ENCODE measurements around the gene USP7. TPM values are rescaled to one million over a fixed set of nuclear protein-coding genes. Genes with fewer than 3 reads are reported as not detected.
"Not testable (repeated sequence)": the region's sequence is repeated elsewhere in the genome, so short reads cannot be mapped to it uniquely, and the experiment has no call there.

The USP7 gene
- total RNA-seq, 2 donors from 2014 or later = 161 to 180 TPM

- H3K36me3 Mint-ChIP-seq = peaks cover 4% of the 10 kb centered on the region
- H3K4me3 Mint-ChIP-seq = no peak overlapping the region
- H3K27ac Mint-ChIP-seq = peak overlapping the region; percentile 14 to 61
- no peaks in the 10 kb centered on the region for H3K27me3 Mint-ChIP-seq
- ATAC-seq (no peak), DNase-seq (ENCODE audit: low spot score) (peak; percentile 26)
- peaks cover 6 to 28% of the 10 kb centered on the region in 2 donors for H3K4me1 Mint-ChIP-seq (ENCODE audit: low read depth in 2 of 2)
- H3K9me3 Mint-ChIP-seq = no peaks in the 10 kb centered on the region
Measured at GRCh38 chr16:8852534-8852933, 111.2 kb downstream of the USP7 start.

- peaks cover 6 to 28% of the 10 kb centered on the region in 2 donors for H3K4me1 Mint-ChIP-seq (ENCODE audit: low read depth in 2 of 2)
- no peak for DNase-seq (ENCODE audit: low spot score)
- H3K36me3 Mint-ChIP-seq = peaks cover 4% of the 10 kb centered on the region
- no peaks in the 10 kb centered on the region for H3K27me3 Mint-ChIP-seq
- ATAC-seq = no peak
- no peak overlapping the region for H3K4me3 Mint-ChIP-seq
- peak overlapping the region in 1 of 2 donors; percentile 66 for H3K27ac Mint-ChIP-seq
- no peaks in the 10 kb centered on the region for H3K9me3 Mint-ChIP-seq
Measured at GRCh38 chr16:8851761-8852403, 111.8 kb downstream of the USP7 start.

DNA sequence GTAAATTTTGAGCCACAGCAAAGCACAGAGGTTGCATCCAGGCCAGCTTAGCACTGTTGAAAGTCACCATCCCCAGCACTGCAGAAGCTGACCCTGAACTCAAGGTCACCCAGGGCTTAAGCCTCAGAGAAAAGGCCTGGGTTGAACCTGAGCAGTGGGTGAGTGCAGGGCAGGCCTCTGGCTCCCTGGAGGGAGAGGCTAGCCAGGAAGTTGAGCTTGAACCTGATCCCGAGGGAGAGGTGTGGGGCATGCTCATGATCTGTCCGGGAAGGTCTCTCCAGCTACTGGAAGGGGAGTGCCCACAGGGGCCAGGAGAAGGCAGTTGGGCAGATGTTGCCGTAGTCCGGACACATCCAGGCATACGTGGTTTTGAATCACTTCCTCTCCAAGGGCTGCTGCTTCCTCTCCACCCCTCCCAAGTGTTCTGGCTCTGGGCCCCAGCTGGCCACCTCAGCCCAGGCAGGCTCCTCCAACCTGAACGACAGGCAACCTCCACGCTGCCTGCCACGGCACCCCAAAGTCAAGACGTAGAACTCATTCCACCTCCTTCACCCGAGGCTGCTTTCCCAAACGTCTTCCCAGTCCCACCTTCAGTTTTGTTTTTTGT, 113.3 kb downstream of the USP7 start:
- Mint-ChIP-seq H3K36me3 (peaks cover 4% of the 10 kb centered on the region), H3K4me3 (peak overlapping the region; percentile 22), H3K27me3 (no peaks in the 10 kb centered on the region), H3K27ac (peak overlapping the region; percentile 66), H3K9me3 (no peaks in the 10 kb centered on the region), H3K4me1 (ENCODE audit: low read depth in 2 of 2) (peaks cover 6 to 26% of the 10 kb centered on the region in 2 donors)
- DNase-seq (ENCODE audit: low spot score) (no peak), ATAC-seq (peak in 1 of 2 donors; percentile 63)

- no peak for DNase-seq (ENCODE audit: low spot score)
- no peak for ATAC-seq
- Mint-ChIP-seq H3K4me3 (no peak overlapping the region), H3K9me3 (no peaks in the 10 kb centered on the region), H3K27me3 (no peaks in the 10 kb centered on the region), H3K4me1 (ENCODE audit: low read depth in 2 of 2) (peaks cover 11 to 32% of the 10 kb centered on the region in 2 donors), H3K27ac (peak overlapping the region in 1 of 2 donors; percentile 66), H3K36me3 (peaks cover 4% of the 10 kb centered on the region)
Measured at GRCh38 chr16:8849411-8850011, 114.2 kb downstream of the USP7 start.

DNA sequence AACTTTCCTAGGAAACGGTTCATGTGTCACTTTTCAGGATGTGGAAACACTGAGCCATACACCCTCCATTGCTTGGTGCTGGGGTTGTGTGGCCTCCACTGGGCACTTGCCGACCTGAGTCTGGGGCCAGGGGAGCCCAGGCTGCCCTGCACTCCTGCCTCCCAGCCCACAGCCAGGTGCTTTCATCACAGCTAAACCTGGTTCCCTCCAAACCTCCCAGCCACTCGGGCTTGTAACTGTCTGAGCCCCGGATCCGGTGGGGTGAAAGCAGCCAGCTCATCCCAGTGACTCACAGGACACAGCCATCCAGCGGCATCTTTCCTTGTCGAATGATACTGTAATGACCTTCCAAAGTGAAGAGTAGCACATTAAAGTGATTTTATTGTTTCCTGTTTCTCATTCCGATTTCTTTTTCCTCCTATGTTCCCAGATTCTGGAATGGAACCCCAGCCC, 114.7 kb downstream of the USP7 start:
- ATAC-seq (no peak), DNase-seq (ENCODE audit: low spot score) (no peak)
- Mint-ChIP-seq H3K27ac (no peak overlapping the region), H3K36me3 (peaks cover 4% of the 10 kb centered on the region), H3K4me3 (no peak overlapping the region), H3K27me3 (no peaks in the 10 kb centered on the region), H3K4me1 (ENCODE audit: low read depth in 2 of 2) (peaks cover 14 to 35% of the 10 kb centered on the region in 2 donors), H3K9me3 (no peaks in the 10 kb centered on the region)

DNA sequence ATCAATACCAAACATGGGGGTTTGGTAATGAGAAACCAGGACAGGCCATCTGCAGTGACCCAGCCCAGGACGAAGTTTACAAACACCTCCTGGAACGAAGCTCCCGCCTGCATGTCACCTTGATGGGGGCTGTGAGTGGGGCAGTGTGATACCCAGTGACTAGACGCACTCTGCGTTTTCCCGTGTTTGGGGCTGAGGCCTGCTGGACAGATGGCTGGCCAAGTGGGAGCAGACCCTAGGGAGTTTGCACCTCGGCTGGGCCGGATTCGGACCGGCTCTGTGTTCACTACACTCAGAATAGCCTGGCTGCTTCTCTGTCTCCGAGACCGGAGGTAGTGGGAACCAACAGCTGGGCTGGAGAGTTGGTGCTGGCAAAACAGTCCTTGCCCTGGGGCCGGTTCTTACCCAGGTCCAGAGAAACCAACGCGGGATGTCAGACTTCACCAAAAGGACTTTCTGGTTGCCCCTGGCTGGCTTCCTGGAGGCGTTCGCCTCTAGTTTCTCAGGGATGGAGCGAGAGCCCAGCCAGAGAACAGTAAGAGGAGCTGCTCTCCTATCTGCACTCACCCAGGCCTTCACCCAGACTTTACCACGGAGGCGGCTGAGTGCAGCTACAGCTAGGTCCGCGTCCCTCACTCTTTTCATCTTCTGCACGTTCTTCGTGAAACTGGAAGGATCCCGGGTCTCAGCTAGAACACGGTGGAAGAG, 115.3 kb downstream of the USP7 start:
- DNase-seq (ENCODE audit: low spot score) (no peak), ATAC-seq (no peak)
- Mint-ChIP-seq H3K27me3 (no peaks in the 10 kb centered on the region), H3K27ac (no peak overlapping the region), H3K4me3 (no peak overlapping the region), H3K4me1 (ENCODE audit: low read depth in 2 of 2) (peaks cover 17 to 40% of the 10 kb centered on the region in 2 donors), H3K9me3 (no peaks in the 10 kb centered on the region), H3K36me3 (peaks cover 4% of the 10 kb centered on the region)

DNA sequence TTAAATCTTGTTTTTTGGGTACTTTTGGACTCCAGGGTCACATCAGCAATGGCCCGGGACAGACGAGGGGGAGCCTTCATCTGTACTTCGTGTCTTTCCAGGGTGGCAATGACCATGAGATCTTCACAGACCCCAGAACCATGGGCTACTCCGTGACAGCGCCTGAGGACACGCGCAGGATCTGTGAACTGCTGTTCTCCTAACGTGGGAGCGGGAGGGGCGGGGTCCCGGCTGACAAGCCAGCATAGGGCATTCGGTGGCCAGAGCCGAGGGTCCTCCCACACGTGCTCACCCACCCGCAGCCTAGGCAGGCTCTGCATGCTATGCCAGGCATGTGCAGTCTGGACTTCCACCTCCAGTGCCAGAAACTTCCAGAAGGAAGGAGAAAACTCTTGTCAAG, 116.1 kb downstream of the USP7 start:
- ATAC-seq = no peak
- H3K4me1 Mint-ChIP-seq (ENCODE audit: low read depth in 2 of 2) = peaks cover 22 to 39% of the 10 kb centered on the region in 2 donors
- no peaks in the 10 kb centered on the region for H3K9me3 Mint-ChIP-seq
- DNase-seq (ENCODE audit: low spot score) = no peak
- no peak overlapping the region for H3K27ac Mint-ChIP-seq
- H3K27me3 Mint-ChIP-seq = no peaks in the 10 kb centered on the region
- H3K36me3 Mint-ChIP-seq = peaks cover 4% of the 10 kb centered on the region
- H3K4me3 Mint-ChIP-seq = no peak overlapping the region

- Mint-ChIP-seq H3K36me3 (peaks cover 4% of the 10 kb centered on the region), H3K4me3 (no peak overlapping the region), H3K27me3 (no peaks in the 10 kb centered on the region), H3K9me3 (no peaks in the 10 kb centered on the region), H3K27ac (no peak overlapping the region), H3K4me1 (ENCODE audit: low read depth in 2 of 2) (peaks cover 26 to 44% of the 10 kb centered on the region in 2 donors)
- ATAC-seq = no peak
- DNase-seq (ENCODE audit: low spot score) = no peak
Measured at GRCh38 chr16:8847145-8847544, 116.6 kb downstream of the USP7 start.

- Mint-ChIP-seq H3K36me3 (peaks cover 4% of the 10 kb centered on the region), H3K27me3 (no peaks in the 10 kb centered on the region), H3K4me1 (ENCODE audit: low read depth in 2 of 2) (peaks cover 31 to 45% of the 10 kb centered on the region in 2 donors), H3K4me3 (no peak overlapping the region), H3K27ac (no peak overlapping the region), H3K9me3 (no peaks in the 10 kb centered on the region)
- ATAC-seq = no peak
- no peak for DNase-seq (ENCODE audit: low spot score)
Measured at GRCh38 chr16:8846401-8846932, 117.2 kb downstream of the USP7 start.

GRCh38 chr16:8845699-8846298, 117.9 kb downstream of the USP7 start:
- no peaks in the 10 kb centered on the region for H3K27me3 Mint-ChIP-seq
- H3K36me3 Mint-ChIP-seq = peaks cover 4% of the 10 kb centered on the region
- ATAC-seq (no peak), DNase-seq (ENCODE audit: low spot score) (no peak)
- H3K27ac Mint-ChIP-seq = no peak overlapping the region
- peaks cover 29 to 42% of the 10 kb centered on the region in 2 donors for H3K4me1 Mint-ChIP-seq (ENCODE audit: low read depth in 2 of 2)
- H3K4me3 Mint-ChIP-seq = no peak overlapping the region
- no peaks in the 10 kb centered on the region for H3K9me3 Mint-ChIP-seq

DNA sequence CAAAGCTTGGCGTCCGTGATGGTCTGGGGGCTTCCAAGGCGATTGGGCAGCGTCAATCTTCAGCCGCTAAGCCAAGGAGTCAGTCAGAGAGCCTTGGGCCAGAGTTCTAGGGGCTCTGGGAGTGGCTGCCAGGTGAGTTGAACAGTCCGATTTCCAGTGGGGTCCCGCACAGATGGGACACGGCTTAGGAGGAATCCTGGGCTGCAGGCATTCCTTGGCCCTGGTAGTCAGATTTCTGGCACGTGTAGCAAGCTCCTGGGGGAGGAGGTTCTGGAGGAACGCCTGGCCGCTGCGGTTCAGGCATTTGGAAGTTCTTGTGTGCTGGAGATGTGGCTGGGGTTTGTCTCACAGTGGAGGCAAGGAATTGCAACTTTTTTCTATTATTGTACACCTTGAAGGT, 120.4 kb downstream of the USP7 start:
- not testable (repeated sequence) for H3K36me3 Mint-ChIP-seq; H3K9me3 Mint-ChIP-seq; DNase-seq (ENCODE audit: low spot score); H3K27ac Mint-ChIP-seq; H3K4me3 Mint-ChIP-seq; ATAC-seq; H3K27me3 Mint-ChIP-seq
- H3K4me1 Mint-ChIP-seq (ENCODE audit: low read depth in 2 of 2) = peaks cover 24 to 28% of the 10 kb centered on the region in 2 donors
